HL-60/S4 treated with phorbol 12-myristate 13-acetate at 8.2 ng/mL for 4 days and 3 days (cell line): ENCODE data around the gene ABCC3.

Source experiments
- in situ Hi-C: fragments of 300-500 bp; cut with MboI; formaldehyde crosslinking; loops from 2 replicates; pipeline ENCODE4 v1.15.0; 2022; ENCODE audit warnings: low sequenced_read_pairs

Gene ABCC3

GRCh38 chr17:50728881-50729765, 94.4 kb downstream of the ABCC3 start:
- in situ Hi-C loops = no loop called here

GRCh38 chr17:50731575-50732460, 97.1 kb downstream of the ABCC3 start:
- in situ Hi-C loops = no loop called here

GRCh38 chr17:50735287-50735686, 100.6 kb downstream of the ABCC3 start:
- in situ Hi-C loops = no loop called here

GRCh38 chr17:50737118-50737698, 102.5 kb downstream of the ABCC3 start:
- in situ Hi-C loops = no loop called here

GRCh38 chr17:50739098-50739497, 104.4 kb downstream of the ABCC3 start:
- in situ Hi-C loops = no loop called here
